ENCODE results near the gene LRRC3C. TPM values are rescaled to one million over a fixed set of nuclear protein-coding genes. Genes with fewer than 3 reads are reported as not detected.

LRRC3C gene
- total RNA-seq, 1 donor from 2014 or later = not detected

- TF ChIP-seq, protein P1, sequence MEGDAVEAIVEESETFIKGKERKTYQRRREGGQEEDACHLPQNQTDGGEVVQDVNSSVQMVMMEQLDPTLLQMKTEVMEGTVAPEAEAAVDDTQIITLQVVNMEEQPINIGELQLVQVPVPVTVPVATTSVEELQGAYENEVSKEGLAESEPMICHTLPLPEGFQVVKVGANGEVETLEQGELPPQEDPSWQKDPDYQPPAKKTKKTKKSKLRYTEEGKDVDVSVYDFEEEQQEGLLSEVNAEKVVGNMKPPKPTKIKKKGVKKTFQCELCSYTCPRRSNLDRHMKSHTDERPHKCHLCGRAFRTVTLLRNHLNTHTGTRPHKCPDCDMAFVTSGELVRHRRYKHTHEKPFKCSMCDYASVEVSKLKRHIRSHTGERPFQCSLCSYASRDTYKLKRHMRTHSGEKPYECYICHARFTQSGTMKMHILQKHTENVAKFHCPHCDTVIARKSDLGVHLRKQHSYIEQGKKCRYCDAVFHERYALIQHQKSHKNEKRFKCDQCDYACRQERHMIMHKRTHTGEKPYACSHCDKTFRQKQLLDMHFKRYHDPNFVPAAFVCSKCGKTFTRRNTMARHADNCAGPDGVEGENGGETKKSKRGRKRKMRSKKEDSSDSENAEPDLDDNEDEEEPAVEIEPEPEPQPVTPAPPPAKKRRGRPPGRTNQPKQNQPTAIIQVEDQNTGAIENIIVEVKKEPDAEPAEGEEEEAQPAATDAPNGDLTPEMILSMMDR (conservative IDR thresholded peaks at IDR 0.05) = no peak
- H3K9me3 Mint-ChIP-seq = no peaks in the 10 kb centered on the region
- peaks cover 9% of the 10 kb centered on the region for H3K4me1 Mint-ChIP-seq (ENCODE audit: unreplicated experiment)
- no peak overlapping the region for H3K27ac Mint-ChIP-seq
- no peaks in the 10 kb centered on the region for H3K36me3 Mint-ChIP-seq
- no peaks in the 10 kb centered on the region for H3K27me3 Mint-ChIP-seq
- no peak for DNase-seq (ENCODE audit: extremely low spot score, unreplicated experiment)
- peak overlapping the region; percentile 46 for H3K4me3 Mint-ChIP-seq
Observed at GRCh38 chr17:39933912-39934311, 6.4 kb downstream of the LRRC3C start.

- H3K27me3 Mint-ChIP-seq = no peaks in the 10 kb centered on the region
- H3K4me3 Mint-ChIP-seq = peak overlapping the region; percentile 46
- no peaks in the 10 kb centered on the region for H3K9me3 Mint-ChIP-seq
- no peaks in the 10 kb centered on the region for H3K36me3 Mint-ChIP-seq
- TF ChIP-seq, protein P1 (conservative IDR thresholded peaks at IDR 0.05) = no peak
- no peak overlapping the region for H3K27ac Mint-ChIP-seq
- peaks cover 11% of the 10 kb centered on the region for H3K4me1 Mint-ChIP-seq (ENCODE audit: unreplicated experiment)
- DNase-seq (ENCODE audit: extremely low spot score, unreplicated experiment) = no peak
Observed at GRCh38 chr17:39934324-39934723, 6.8 kb downstream of the LRRC3C start.

DNA sequence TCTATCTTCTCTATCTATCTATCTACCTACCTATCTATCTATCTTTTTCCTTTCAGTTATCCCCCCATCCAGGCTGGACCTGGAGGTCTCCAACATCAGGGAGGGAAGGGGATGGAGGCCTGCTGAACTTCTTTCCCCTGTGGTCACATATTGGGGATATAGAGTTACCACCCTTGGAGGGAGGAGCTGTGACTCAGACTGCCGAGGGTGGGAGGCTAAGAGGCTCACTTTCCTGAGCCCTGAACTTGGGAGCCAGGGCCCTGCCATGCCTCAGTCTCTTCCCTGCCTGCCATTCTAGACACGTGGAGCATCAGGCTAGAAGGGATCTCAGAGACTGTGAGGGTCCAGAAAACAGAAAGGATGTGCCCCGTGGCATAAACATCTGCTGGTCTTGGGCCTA, 8.4 kb downstream of the LRRC3C start:
- H3K4me3 Mint-ChIP-seq = no peak overlapping the region
- H3K27me3 Mint-ChIP-seq = no peaks in the 10 kb centered on the region
- H3K9me3 Mint-ChIP-seq = no peaks in the 10 kb centered on the region
- H3K36me3 Mint-ChIP-seq = no peaks in the 10 kb centered on the region
- H3K4me1 Mint-ChIP-seq (ENCODE audit: unreplicated experiment) = peaks cover 18% of the 10 kb centered on the region
- TF ChIP-seq, protein P1 (conservative IDR thresholded peaks at IDR 0.05) = no peak
- DNase-seq (ENCODE audit: extremely low spot score, unreplicated experiment) = no peak
- no peak overlapping the region for H3K27ac Mint-ChIP-seq

DNA sequence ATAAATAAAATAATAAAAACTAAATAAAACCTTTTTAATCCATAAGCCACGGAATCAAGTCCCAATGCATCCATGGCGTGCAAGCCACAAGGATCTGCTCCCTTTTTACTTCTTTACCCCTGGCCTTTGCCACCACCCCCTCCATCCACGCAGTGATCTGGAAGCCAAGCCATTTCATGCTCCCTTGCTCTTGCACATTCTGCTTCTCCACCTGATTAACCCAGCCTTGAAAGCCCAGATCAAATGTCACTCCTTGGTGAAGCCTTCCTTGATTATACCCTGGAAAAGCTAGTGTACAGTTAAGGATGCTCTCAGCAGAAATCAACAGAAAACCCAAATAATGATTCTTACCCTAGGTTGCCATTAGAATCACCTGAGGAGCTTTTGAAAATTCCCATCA, 9.9 kb downstream of the LRRC3C start:
- no peak overlapping the region for H3K4me3 Mint-ChIP-seq
- no peaks in the 10 kb centered on the region for H3K36me3 Mint-ChIP-seq
- H3K4me1 Mint-ChIP-seq (ENCODE audit: unreplicated experiment) = peaks cover 18% of the 10 kb centered on the region
- no peaks in the 10 kb centered on the region for H3K9me3 Mint-ChIP-seq
- no peak for DNase-seq (ENCODE audit: extremely low spot score, unreplicated experiment)
- H3K27ac Mint-ChIP-seq = no peak overlapping the region
- TF ChIP-seq, protein P1 (conservative IDR thresholded peaks at IDR 0.05) = no peak
- H3K27me3 Mint-ChIP-seq = peaks cover 4% of the 10 kb centered on the region

- TF ChIP-seq, protein P1 (conservative IDR thresholded peaks at IDR 0.05) = no peak
- peaks cover 18% of the 10 kb centered on the region for H3K4me1 Mint-ChIP-seq (ENCODE audit: unreplicated experiment)
- peaks cover 9% of the 10 kb centered on the region for H3K27me3 Mint-ChIP-seq
- H3K9me3 Mint-ChIP-seq = no peaks in the 10 kb centered on the region
- H3K36me3 Mint-ChIP-seq = no peaks in the 10 kb centered on the region
- no peak overlapping the region for H3K4me3 Mint-ChIP-seq
- no peak overlapping the region for H3K27ac Mint-ChIP-seq
- DNase-seq (ENCODE audit: extremely low spot score, unreplicated experiment) = no peak
Observed at GRCh38 chr17:39938140-39938869, 10.8 kb downstream of the LRRC3C start.

All from type B pancreatic cell (in vitro differentiated cells).